HG02973 (cell line): ENCODE results near the gene TSLP.
A peak's percentile ranks its signal among the peaks of the same experiment; 100 is the strongest.

Experiments
- ATAC-seq: cut with Tn5 transposase; IDR thresholded peaks from one replicate; pipeline ENCODE4 v1.9.1; 2021; ENCODE audit warnings: moderate library complexity; ENCODE audit not compliant: unreplicated experiment

The TSLP gene

DNA sequence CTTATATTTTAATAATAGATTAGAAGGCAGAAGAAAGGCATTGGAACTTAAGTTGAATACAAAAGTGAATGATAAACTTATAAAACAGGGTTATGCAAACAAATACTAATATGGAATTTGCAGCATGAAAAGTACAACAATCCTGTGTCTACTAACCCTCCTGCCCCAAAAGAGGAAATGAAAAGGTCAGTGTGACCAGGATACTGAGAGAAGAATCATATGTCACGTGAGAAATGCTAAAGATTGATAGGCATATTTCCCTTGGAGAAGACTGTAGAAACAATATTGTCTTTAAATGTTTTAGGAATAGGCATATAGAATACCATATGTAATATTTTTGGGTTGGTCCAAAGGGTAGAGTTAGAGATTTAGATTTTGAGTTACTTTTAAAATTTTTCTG is 24.5 kb downstream of the TSLP start:
- no peak for ATAC-seq

DNA sequence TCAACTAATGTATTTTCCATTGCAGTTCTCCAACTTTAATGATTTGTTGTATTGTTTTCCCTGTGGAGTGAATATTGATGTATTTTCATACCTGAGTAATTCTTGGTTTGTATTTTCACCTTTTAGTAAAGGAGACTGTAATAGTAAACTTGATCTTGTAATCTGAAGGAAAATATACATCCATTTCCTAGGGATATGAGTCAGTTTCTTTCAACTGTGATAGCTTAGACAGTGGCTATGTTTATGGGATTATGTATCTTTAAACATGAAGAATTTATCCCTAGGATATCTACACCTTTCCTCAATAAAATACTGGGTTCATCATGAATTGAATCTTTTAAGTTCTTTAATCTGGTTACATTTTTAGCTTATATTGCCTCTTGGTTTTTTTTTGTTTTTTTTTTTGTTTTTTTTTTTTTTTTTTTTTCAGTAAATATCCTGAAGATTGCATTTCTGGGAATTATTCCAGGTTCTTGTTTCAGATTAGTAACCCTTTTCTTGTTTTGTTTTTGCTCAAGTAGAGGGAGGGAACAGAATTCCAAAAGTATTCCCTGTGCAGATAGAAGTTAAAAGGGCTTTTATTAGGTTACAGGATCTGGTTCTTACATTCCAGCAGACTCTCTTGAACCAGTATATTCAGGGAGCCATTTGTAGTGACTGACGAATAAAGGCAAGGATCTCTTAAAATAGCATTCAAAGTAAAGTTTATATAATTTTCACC is 27.7 kb downstream of the TSLP start:
- no peak for ATAC-seq

DNA sequence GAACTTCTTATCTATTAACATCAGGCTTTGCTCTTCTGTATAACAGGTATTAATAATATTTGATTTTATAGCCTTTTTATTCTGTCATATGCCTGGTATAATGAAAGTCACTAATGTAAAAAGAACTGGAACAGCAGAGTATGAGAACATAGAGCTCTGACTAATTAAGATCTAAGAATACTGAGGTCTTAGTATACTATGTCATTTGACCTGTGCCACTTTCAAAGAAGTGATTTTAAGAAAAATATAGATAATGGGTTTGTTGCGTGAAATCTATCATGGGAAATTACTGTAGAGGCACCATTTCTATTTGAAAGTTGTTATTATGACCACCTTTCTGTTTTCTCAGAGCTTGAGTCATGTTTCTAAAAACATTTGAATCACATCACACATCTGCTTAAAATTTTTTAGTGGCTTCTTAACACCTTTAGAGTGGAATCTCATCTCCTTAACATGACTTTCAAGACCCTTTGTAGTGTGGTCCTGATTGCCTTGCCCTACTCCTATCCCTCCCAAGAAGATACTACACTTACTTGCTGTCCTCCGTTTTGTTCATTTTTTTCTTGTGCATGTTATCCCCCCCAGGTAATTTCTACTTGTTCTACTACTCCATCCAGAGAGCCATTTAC is 34.9 kb downstream of the TSLP start:
- no peak for ATAC-seq

DNA sequence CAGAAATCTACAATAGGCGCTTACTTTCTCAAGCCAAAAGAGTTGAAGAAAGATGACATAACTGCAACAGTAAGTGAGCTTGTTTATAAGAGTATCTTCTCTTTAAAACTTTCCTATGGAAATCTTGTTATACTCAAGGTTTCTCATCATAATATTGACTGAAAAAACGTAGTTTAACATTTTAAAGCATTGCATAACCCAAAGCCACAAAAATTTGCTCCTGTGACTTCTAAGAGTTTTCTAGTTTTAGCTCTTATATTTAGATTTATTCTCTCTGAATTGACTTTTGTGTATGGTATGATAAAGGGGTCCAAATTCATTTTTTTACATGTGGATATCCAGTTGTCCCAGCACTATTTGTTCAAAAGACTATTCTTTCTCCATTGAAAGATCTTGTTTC is 35.9 kb downstream of the TSLP start:
- ATAC-seq = no peak

DNA sequence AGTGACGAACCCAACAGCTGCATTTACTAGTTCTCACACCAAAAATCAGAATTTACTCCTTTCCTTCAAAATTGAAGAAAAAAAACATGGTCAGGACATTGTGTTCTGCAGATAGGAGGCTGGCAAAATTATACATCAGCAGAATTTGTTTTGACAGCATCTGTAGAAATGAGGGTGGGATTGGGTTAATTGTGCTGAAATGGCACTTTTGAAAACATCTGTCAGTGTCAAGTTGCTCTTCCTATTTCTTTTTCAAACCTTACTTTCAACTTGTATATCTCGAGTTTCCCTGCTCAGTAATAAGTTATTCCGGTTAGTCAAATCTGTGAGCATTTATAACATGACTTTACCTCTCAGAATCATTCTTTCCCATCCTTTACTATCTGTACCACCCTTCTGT is 40.4 kb downstream of the TSLP start:
- ATAC-seq = no peak

DNA sequence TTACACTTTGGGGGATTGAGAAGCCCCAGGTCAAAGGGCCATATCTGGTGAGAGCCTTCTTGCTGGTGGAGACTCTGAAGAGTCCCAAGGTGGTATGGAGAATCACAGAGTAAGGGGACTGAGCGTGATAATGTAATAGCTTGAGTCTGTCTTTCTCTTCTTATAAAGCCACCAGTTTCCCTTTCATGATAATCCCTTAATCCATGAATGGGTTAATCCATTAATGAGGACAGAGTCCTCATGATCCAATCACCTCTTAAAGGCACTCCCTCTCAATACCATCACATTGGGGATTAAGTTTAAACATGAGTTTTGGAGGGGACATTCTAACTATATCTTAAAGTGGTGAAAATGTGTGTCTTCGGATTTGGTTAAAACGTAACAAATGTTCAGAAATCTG is 42.2 kb downstream of the TSLP start:
- no peak for ATAC-seq

DNA sequence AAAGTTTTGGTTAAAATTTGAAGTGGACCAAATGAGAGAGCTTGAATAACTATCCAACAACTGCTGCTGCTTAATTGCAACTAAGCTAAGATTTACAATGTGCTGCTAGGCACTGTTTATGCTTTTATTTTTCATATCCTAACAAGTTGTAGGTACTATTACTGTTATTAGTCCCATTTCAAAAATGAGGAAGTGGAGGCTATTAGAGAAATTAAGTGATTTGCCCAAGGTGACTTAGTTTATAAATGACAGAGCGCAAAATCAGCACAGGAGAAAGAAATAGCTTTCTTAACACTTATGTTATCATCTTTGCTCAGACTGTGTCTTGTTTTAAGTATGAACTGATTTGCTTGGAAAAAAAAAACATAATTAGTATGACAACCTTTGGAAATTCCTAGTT is 43.7 kb downstream of the TSLP start:
- ATAC-seq = no peak

DNA sequence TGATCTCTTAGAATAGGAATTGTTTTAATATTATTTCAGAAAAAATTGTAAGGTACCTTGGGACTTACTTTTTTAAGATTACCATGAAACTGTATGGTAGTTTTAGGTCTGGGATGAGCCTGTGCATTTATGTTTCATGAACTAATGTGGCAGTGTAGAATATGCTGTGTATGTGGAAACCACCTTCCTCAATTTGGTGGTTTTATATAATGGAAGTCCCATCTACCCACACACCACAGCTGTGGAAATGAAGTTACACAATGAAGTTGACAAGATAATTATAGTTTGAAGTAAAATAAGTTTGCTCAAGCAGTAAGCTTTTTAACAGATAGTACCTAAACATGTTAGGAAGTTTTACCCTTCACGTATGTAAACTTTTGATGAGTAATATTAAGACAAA is 45.0 kb downstream of the TSLP start:
- ATAC-seq = no peak

DNA sequence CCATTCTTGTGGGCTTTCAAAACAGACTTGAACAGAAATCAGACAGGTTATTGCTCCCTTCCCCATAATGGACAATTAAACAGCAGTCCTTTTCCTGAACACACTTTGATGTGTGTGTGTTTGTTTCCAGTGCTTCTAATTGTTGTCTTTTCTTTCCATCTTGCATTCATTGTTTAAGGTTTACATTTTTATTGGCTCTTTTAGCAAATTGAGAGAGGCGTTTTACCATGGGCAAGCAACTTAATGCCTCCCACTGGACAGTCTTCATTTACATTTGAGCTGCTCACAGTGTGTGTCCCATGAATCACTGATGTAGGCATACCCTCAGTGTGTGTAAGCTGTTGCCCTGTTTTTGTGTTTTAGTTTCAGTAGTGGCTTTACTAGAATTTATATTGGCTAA is 45.6 kb downstream of the TSLP start:
- ATAC-seq = no peak

DNA sequence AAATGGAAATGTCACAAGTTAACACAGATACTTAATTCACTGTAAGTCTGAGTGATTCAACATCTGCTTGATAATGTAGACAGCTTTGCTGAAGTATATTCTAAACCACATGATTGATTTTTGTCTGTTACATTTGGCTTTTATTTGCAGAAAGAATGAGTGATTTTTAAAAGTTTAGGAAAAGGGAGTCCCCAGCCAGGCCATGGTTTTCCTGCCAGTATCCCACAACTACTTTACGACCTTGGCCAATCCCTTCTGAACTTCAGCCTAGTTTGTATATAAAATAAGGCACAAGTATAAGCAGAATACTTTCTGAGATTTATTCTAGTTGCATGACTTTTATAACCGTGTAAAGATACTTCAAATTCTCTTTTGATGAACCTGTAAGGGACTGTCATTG is 47.7 kb downstream of the TSLP start:
- ATAC-seq = no peak

DNA sequence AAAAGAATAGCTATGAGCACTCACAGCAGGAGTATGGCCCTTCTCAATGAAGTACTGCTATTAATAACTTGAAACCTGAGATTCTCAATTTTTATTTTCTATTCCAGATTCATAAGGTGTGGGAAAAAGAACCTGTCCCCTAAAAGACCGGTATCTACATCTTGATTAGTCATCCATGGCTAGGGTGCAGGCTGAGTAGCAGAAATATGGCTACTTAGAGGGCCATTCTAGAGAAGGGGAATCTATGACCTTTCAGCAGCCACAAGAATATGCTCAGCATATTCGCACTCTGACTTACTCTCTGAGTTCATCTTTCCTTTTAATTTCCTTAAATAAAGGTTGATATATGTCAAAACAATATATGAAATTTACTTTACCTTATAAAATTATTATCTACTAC is 48.3 kb downstream of the TSLP start:
- no peak for ATAC-seq

DNA sequence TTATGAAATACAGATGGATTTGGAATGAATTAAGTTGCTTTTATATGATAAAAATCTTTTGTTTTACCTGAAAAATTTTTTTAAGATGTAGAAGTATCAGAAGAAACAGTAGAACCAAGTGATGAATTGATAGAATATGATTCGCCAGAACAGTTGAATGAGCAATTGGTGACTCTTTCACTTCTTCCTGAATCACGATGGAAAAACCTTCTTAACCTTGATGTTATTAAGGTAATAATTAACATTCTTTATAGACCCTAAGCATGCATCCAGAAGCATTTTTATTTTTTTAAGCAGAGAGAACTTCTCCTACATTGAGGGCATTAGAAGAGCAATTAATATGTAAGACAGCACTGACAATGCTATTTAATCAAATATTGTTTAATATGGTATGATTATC is 49.4 kb downstream of the TSLP start:
- no peak for ATAC-seq

DNA sequence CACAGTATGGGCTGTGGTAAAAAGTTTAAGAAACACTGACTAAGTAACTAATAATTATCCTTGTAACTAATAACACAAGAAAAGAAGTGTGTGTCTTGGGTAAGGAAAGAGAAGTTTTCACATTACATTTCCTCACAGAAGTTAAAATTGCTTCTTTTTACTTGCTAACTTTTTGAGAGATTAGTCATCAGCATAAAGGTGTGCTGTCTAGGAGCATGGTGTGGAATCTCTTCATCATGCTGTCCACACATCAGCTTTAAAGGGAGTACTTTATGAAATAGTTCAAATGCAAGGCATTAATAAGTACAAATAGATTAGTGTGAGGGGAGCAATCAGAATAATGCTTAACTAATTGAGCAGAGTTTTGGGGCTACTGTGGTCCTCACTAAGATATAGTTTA is 50.4 kb downstream of the TSLP start:
- no peak for ATAC-seq

DNA sequence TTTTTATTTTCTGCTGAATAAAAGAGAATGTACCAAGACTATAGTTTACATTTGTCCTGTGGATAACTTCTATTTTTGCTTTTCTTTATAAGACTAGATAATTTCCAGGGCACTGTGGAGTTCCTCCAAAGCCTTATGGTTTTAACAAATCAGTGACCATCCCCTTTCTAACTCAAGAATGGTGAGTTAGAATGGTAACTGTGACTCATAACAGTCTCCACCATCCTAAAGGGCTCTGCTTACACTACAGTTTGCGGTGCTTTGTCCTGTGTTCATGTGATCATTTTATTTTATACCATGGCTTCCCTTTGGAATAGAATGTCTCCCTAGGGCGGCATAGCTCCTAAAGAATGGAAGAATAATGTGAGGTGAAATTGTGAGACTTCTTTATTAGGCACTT is 50.9 kb downstream of the TSLP start:
- ATAC-seq = peak; percentile 59

DNA sequence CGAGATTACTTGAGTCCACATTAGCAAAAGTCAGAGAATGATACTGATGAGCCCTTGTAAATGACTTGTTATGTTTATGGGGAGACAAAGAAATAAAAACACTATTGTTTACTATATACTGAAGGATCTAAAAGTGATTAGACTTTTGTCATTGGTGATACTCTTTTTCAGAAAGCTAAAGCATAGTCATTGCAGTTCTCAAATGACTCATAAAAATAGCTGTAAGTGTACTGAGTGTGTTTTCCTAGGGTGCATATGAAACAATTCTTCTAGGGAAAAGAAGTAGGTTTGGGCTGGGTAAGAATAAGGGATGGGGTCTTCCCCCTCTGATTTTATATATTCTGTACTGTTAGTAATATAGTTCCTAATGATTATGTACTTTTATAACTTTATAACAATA is 53.3 kb downstream of the TSLP start:
- no peak for ATAC-seq

DNA sequence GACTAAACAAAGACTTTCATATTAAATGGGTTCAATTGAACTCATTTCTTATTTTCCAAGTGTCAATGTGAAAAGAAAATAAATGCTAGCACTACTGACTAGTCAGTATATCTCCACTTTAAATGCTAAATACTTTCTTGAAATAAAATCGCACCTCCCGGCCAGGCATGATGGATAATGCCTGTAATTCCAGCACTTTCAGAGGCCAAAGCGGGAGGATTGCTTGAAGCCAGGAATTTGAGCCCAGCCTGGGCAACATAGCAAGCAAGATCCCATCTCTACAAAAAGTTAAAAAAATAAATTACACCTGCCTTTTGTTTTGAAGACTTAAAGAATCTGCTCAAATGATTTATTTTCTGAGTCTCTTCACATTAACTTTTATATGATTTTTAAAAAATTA is 55.4 kb downstream of the TSLP start:
- ATAC-seq = no peak
